ENCODE data around the gene KIF26B. TPM values are rescaled to one million over a fixed set of nuclear protein-coding genes. Genes with fewer than 3 reads are reported as not detected.

KIF26B gene
- total RNA-seq, 1 donor from 2014 or later, result 5.1 TPM

DNA sequence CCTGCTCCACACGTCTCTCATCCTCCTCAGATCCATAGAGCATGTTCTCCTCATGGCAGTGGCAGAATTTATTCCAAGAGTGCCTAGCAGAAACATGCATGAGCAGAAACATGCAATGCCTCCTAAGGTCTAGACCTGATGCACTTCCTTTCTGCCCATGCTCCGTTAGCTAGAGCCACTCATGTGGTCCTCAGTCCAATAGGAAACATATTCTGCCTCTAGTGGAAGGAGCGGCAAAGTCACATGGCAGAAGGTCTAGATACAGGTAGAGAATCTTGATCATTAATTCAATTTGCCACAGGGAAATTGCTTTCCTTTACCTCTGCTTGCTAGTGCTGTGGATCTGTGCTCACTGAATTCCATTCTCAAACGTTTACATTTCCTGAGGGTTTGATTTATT lies 130.4 kb downstream of the KIF26B start:
- DNase-seq (ENCODE audit: low spot score, unreplicated experiment), result no peak
- no peak overlapping the region for H3K27ac Mint-ChIP-seq
- TF ChIP-seq, protein P1, sequence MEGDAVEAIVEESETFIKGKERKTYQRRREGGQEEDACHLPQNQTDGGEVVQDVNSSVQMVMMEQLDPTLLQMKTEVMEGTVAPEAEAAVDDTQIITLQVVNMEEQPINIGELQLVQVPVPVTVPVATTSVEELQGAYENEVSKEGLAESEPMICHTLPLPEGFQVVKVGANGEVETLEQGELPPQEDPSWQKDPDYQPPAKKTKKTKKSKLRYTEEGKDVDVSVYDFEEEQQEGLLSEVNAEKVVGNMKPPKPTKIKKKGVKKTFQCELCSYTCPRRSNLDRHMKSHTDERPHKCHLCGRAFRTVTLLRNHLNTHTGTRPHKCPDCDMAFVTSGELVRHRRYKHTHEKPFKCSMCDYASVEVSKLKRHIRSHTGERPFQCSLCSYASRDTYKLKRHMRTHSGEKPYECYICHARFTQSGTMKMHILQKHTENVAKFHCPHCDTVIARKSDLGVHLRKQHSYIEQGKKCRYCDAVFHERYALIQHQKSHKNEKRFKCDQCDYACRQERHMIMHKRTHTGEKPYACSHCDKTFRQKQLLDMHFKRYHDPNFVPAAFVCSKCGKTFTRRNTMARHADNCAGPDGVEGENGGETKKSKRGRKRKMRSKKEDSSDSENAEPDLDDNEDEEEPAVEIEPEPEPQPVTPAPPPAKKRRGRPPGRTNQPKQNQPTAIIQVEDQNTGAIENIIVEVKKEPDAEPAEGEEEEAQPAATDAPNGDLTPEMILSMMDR (IDR thresholded peaks at IDR 0.05; ENCODE audit: unreplicated experiment), result no peak

DNA sequence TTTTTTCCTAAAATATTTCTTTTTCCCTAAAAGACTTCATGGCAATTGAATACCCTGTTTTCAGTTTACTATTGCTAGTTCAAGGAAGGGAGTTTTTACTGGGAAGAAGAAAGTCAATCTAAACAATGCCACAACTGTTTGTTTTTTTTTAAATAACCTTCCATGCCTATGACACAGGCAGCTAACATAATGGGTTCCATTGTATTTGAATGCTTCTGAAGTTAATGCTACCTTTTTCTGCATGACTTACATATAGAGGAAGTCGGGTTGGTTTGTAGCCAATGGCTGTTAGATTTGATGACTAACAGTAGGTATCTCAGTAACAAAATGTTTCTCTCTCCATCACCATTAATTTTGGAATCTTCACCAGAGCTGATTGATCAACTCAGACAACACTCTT lies 134.0 kb downstream of the KIF26B start:
- TF ChIP-seq, protein P1 (IDR thresholded peaks at IDR 0.05; ENCODE audit: unreplicated experiment), result no peak
- no peak overlapping the region for H3K27ac Mint-ChIP-seq
- no peak overlapping the region for H3K4me3 Mint-ChIP-seq (ENCODE audit: low read depth)
- H3K4me1 Mint-ChIP-seq (ENCODE audit: low read depth), result no peaks in the 10 kb centered on the region
- H3K27me3 Mint-ChIP-seq, result peaks cover 4% of the 10 kb centered on the region
- H3K36me3 Mint-ChIP-seq (ENCODE audit: insufficient read depth), result no peaks in the 10 kb centered on the region
- DNase-seq (ENCODE audit: low spot score, unreplicated experiment), result no peak
- no peaks in the 10 kb centered on the region for H3K9me3 Mint-ChIP-seq (ENCODE audit: low read depth)

More for the DNA sequence above, 130.4 kb downstream of the KIF26B start:
- Mint-ChIP-seq H3K36me3 (ENCODE audit: insufficient read depth) (peaks cover 4% of the 10 kb centered on the region), H3K27me3 (no peaks in the 10 kb centered on the region), H3K4me1 (ENCODE audit: low read depth) (no peaks in the 10 kb centered on the region), H3K4me3 (ENCODE audit: low read depth) (no peak overlapping the region), H3K9me3 (ENCODE audit: low read depth) (peaks cover 9% of the 10 kb centered on the region)

DNA sequence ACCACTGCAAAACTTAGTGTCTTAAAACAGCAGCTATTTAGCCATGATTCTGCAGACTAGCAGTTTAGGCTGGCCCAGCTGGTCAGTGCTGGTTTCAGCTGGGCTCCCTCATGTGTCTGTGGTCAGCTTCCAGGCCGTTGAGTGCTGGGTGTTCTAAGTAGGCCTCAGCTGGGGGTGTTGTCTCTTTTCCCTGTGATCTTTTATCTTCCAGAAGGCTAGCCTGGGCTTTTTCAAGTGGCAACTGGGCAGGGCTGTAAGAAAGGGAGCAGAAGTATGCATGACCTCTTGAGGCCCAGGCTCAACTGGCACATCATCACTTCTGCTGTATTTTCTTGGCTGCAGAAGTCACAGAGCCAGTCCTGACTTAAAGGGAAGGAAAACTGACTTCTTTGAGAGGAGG lies 136.1 kb downstream of the KIF26B start:
- Mint-ChIP-seq H3K27me3 (peaks cover 4% of the 10 kb centered on the region), H3K27ac (peak overlapping the region; percentile 37), H3K4me3 (ENCODE audit: low read depth) (no peak overlapping the region), H3K9me3 (ENCODE audit: low read depth) (no peaks in the 10 kb centered on the region), H3K36me3 (ENCODE audit: insufficient read depth) (no peaks in the 10 kb centered on the region), H3K4me1 (ENCODE audit: low read depth) (no peaks in the 10 kb centered on the region)
- TF ChIP-seq, protein P1 (IDR thresholded peaks at IDR 0.05; ENCODE audit: unreplicated experiment), result no peak
- DNase-seq (ENCODE audit: low spot score, unreplicated experiment), result no peak

DNA sequence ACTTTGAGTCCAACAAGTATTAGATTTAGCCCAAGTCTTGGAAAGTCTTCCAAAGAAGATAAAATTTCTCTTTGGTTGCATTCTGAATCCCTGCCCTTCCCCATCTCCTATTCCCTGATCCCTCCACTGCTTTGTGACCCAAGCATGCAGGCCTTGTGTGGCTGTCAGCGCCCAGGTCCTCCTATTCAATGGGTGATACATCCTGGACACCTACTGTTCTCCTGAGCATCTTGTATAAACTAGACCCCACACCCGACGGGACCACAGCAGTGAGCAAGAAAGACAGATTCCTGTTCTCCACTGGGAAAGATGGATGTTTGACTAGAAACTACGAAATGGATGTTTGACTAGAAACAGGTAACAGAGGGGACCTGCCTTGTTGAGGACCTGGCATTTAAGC lies 136.6 kb downstream of the KIF26B start:
- H3K4me3 Mint-ChIP-seq (ENCODE audit: low read depth), result no peak overlapping the region
- H3K9me3 Mint-ChIP-seq (ENCODE audit: low read depth), result no peaks in the 10 kb centered on the region
- H3K4me1 Mint-ChIP-seq (ENCODE audit: low read depth), result no peaks in the 10 kb centered on the region
- H3K27ac Mint-ChIP-seq, result no peak overlapping the region
- H3K27me3 Mint-ChIP-seq, result peaks cover 4% of the 10 kb centered on the region
- DNase-seq (ENCODE audit: low spot score, unreplicated experiment), result no peak
- no peaks in the 10 kb centered on the region for H3K36me3 Mint-ChIP-seq (ENCODE audit: insufficient read depth)
- TF ChIP-seq, protein P1 (IDR thresholded peaks at IDR 0.05; ENCODE audit: unreplicated experiment), result no peak

DNA sequence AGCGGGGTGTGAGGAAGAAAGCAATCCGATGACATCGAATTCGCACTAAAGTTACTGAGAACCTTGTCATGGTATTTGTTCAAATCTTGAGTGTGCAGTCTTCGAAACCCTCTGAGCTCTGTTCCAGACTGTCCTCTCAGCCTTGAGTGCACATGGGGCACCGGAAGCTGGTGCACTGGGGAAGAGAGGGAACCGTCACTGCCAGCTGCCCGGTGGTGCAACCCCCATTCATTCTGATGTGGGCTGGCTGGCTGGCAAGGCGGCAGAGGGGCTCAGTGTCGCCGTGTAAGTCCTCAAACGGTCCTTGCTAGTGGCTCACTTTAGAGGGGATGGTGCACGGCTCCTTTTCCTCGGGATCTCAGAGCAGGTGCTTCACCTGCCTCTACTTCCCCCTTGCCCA lies 137.4 kb downstream of the KIF26B start:
- H3K9me3 Mint-ChIP-seq (ENCODE audit: low read depth), result no peaks in the 10 kb centered on the region
- H3K36me3 Mint-ChIP-seq (ENCODE audit: insufficient read depth), result peaks cover 1% of the 10 kb centered on the region
- TF ChIP-seq, protein P1 (IDR thresholded peaks at IDR 0.05; ENCODE audit: unreplicated experiment), result no peak
- H3K4me3 Mint-ChIP-seq (ENCODE audit: low read depth), result no peak overlapping the region
- peaks cover 4% of the 10 kb centered on the region for H3K27me3 Mint-ChIP-seq
- no peak overlapping the region for H3K27ac Mint-ChIP-seq
- H3K4me1 Mint-ChIP-seq (ENCODE audit: low read depth), result no peaks in the 10 kb centered on the region
- no peak for DNase-seq (ENCODE audit: low spot score, unreplicated experiment)

All from progenitor cell of endocrine pancreas (in vitro differentiated cells).